GM18873 (cell line): ENCODE results near the gene MCIDAS.

Experiments
- ATAC-seq: cut with Tn5 transposase; IDR thresholded peaks from one replicate; pipeline ENCODE4 v1.9.1; 2021; ENCODE audit warnings: mild to moderate bottlenecking, moderate library complexity, moderate number of reproducible peaks; ENCODE audit not compliant: unreplicated experiment, low FRiP score

MCIDAS gene

GRCh38 chr5:55171471-55171870 lies 55.6 kb downstream of the MCIDAS start:
- no peak for ATAC-seq
